Activated T-cell treated with anti-CD3 and anti-CD28 coated beads for 1 hour (primary cell): ENCODE results near the gene RAB40B.

ENCODE experiments used
- DNase-seq: peaks from one replicate; pipeline ENCODE4 v3.0.0-alpha.2; 2020; ENCODE audit warnings: low read depth

Gene RAB40B

GRCh38 chr17:82649501-82650261, 48.8 kb downstream of the RAB40B start:
- no peak for DNase-seq

DNA sequence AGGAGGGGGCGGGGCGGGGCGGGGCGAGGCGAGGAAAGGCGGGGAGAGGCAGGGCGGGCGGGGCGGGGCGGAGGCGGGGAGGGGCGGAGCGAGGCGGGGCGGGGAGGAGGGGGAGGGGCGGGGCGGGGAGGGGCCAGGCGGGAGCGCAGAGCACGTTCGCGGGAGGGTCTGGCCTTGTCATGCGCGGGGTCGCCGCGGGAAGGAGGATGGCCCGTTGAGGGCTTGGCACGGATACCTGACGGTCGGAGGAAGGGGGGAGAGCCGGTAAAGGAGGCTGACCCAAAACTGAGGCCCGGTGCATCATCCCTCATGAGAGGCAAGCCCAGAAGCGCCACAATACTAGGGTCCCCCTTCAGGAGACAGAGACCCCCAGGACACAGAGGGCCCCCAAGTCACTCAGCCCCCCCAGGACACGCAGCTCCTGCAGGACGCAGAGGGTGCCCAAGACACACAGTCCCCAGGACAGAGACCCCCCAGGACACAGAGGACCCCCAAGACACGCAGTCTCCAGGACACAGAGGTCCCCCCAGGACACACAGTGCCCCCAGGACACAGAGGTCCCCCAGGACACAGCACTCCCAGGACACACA, 49.7 kb downstream of the RAB40B start:
- no peak for DNase-seq

DNA sequence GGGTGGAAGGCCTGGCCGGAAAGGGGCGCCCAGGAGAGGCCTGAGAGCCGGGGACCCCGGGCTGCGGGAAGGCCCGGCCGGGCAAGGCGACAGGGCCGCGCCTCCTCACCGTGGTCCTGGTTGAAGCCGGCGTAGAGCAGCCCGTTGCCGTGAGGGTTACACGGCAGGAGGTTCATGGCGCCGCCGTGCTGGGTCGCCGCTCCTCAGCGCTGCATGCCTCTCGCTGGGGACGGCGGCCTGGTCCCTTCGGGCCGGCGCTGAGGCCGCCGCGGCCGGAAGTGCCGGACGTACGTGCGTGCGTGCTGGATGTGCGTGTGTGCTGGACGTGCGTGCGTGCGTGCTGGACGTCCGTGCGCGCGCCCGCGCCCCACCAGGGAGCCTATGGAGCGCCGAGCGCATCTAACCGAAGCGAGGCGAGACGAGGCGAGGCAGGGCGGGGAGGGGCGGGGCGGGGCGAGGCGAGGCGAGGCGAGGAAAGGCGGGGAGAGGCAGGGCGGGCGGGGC, 50.3 kb downstream of the RAB40B start, which contains the start of gene WDR45B:
Gene WDR45B, minus strand, starts transcription at position 280 of the 504 bp plus-strand sequence. Its CDS starts 104 bp downstream, at position 176.
- peak; percentile 76 for DNase-seq

DNA sequence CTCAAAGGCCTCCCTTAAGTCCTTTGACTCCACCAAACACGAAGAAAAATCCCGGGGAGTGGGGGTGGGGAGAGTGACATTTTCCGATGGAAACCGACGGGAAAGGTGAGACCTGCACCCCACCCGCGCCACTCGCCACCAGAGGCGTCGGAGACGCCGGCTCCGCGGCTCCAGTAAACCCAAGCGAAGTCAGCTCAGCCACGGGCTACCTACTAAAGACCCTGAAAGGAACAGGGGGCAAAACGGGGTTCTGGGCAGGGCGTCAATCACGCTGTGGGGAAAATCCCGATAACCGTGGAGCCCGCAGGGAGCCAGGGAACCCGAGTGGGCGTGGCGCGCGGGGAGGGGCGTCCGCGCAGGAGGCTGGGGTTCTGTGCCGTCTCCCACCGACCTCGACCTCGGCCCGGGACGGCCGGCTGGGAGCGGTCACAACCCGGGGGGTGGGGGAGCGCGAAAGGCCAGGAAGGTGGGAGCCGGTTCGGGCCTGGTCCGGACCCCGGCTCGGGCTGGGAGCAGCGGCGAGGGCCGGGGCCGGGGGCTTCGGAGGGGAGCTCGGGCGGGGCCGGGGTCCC, 50.8 kb downstream of the RAB40B start:
- DNase-seq, result peak; percentile 36

DNA sequence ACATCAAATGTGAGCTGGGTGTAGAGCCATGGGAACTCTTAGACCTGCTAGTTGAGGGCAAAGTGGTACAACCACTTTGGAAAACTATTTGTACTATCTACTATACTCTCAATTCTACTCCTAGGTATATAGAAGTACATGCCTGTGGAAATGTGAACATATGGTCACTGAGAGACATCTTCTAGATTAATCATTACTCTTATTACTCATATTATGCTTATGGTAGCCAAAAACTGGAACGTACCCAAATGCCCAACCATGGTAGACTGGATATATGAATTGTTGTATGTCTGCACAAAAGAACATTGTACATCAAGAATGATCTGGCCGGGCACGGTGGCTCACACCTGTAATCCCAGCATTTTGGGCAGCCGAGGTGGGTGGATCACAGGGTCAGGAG, 53.0 kb downstream of the RAB40B start:
- no peak for DNase-seq

DNA sequence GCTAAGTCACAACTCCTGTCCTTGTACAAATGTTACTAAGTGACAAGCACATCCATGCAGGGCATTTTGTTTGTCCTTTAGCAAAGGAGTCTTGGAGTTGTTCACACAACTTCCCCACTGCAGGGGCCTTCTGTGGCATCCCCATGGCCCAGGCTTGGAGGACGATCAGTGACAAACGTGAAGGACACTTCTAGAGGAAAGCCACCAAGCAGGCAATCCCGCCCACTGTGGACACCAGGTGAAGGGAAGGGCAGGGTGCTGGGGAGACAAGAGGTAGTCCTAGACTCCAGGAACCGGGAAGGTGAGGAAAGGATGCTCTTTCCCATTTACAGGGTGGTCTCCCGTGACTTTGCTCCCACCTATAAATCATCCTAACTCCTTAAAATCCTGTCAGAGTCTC, 54.4 kb downstream of the RAB40B start:
- DNase-seq, result no peak

GRCh38 chr17:82642022-82642421, 56.5 kb downstream of the RAB40B start:
- DNase-seq, result no peak

DNA sequence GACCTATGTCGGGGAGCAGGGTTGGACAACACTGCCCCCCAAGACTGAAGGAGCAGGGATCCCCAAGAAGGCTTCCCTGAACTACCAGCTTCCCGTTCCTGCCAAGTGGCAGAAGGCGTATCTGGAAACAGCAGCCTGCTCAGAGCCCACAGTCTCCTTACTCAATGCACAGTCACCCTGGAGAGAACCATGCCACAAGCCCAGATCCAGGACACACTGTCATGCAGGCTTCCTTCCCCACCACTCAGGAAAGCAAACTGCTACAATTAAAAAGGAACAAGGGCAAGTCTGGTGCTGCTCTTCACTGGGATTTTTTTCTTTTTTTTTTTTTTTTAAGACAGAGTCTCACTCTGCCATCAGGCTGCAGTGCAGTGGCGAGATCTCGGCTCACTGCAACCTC, 58.5 kb downstream of the RAB40B start:
- no peak for DNase-seq

GRCh38 chr17:82639628-82640027, 58.9 kb downstream of the RAB40B start:
- DNase-seq, result no peak

DNA sequence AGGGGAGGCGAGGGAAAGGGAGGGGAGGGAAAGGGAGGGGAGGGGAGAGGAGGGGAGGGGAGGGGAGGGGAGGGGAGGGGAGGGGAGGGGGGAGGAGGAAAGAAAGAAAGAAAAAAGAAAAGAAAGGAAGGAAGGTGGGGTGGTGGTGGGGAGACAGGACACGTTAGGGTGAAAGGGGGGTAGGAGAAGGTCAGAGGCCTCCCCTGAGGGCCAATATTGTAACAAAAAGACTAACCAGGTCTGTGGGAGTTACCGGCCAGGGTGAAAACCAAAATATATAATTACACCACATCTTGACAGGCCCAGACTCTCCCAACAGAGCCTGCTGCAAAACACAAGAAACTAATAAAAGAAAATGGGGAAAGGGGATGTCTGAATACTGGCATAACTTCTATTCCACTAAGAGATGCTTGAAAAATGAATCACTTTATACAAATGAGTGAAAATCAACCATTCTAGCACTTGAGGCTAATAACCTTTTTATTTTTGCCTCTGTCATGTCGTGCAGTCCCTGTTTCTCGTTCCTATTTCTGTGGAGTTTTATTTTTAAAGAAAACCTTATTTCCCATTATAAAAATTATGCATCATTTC, 60.2 kb downstream of the RAB40B start:
- no peak for DNase-seq

DNA sequence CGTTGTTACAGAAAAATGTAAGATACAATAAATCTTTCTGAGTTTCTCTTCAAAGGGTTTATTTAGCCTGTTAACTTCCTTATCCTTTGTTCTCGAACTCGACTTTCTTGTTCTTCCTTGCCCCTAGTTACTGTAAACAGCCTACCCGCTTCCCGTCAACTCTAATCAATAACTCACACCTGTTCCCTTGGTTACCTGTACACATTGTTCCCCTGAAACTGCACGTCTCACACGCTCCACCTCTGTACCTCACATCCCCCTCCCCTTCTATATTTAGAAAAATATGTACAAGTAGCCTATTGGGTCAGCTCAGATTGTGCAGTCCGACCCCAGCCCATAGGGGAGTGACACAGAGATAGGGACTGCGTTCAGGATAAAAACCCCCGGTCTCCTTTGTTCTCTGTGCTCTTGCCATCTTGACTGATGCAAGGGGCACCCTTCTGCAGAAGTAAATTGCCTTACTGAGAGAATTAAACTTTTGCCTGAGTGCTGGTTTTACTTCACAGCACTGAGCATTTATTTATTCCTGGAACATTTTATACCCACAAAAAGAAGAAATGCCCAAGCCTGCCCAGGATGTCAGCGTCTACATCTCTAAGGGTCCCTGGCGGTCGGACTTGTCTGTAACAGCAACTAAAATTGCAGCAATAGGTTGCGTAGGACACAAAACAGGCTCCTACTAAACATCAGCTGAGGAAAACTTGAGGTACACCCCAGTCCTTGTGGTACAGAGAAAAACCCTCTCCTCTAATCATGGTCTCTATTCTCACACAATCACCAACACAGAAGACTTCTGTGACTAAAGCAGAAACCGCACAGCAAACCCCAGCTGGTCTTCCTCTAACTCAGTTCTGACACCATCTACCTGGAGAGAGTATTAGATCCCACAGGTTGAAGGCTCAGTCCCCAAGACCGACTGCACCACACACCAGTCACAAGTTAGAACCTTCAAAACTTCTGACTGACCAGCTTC, 61.6 kb downstream of the RAB40B start:
- DNase-seq, result no peak

DNA sequence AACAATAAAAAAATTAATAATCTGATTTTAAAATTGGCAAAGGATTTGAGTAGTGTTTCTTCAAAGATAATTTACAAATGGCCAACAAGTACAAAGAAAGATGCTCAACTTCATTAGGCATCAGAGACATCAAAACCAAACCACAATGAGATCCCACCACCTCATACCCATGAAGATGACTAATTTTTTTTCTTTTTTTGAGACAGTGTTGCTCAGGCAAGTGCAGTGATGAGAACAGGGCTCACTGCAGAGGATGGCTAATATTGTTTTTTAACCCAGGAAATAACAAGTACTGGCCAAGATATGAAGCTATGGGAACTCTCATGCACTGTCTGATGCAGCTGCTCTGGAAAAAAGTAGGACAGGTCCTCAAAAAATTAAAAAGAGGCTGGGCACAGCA, 65.2 kb downstream of the RAB40B start:
- DNase-seq, result no peak

DNA sequence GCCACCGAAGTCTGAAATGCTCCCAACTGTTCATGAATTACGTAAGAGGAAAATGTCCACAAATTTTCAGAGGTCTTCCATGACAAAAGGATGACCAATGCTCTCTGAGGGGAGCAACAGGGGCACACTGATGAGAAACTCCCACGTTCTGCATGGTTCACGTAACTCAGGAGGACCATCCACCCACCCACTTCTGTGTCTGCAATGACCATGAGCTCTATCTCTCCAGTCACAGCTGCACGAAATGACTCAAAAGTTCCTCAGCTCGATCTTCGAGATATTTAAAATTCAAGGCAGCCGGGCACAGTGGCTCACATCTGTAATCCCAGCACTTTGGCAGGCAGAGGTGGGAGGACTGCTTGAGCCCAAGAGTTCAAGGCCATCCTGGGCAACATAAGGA, 66.0 kb downstream of the RAB40B start:
- DNase-seq, result no peak

DNA sequence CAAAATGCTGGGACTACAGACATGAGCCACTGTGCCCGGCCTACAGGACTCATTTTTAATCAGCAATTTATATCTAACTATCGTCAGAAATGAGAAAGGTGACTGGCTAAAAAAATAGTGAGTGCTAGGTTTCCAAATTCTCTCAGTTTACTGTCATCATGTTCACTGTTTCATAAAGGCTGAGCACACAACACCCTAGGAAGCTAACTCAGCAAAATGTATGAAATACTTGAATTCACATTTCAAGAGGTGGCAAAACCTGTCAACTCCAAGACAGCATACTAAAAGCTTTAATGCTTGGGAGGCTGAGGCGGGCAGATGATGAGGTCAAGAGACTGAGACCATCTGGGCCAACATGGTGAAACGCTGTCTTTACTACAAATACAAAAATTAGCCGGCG, 67.0 kb downstream of the RAB40B start:
- DNase-seq, result no peak

- no peak for DNase-seq
Measured at GRCh38 chr17:82630212-82630611, 68.3 kb downstream of the RAB40B start.

DNA sequence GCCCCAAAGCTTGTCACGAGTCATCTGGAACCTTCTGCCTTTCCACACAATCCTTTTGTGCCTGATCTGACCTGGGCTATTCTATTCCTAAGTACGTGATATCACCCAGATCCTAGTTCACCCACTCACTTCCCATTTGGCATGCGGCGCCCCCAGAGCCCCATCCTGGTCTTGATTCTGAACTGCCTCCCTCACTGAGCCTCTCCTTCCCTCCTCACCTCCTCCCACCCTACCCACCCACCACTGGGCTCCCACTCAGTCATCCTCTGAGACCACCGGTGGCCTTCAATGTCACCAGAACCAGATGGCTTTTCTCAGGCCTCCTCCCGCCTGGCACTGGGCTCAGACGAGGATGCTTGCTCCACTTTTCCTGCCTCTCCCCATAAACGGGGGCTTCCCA, 68.8 kb downstream of the RAB40B start:
- no peak for DNase-seq

DNA sequence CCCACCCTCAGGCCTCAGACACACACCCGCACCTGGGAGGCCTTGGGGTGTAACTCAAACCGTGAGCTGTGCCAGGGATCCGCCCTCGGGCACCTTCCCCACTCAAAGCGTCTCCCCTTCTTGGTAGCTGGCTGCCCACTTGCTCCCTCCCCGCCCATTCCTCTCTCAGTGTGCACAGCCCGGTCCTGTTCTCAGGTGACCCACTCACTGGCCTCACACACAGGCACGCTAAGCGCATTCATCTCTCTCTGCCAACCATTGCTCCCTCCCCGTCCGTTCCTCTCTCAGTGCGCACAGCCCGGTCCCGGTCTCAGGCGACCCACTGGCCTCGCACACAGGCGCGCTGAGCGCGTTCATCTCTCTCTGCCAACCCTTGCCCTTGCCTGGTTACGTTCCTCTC, 71.1 kb downstream of the RAB40B start:
- no peak for DNase-seq

- DNase-seq, result no peak
Measured at GRCh38 chr17:82623707-82624106, 74.8 kb downstream of the RAB40B start.

DNA sequence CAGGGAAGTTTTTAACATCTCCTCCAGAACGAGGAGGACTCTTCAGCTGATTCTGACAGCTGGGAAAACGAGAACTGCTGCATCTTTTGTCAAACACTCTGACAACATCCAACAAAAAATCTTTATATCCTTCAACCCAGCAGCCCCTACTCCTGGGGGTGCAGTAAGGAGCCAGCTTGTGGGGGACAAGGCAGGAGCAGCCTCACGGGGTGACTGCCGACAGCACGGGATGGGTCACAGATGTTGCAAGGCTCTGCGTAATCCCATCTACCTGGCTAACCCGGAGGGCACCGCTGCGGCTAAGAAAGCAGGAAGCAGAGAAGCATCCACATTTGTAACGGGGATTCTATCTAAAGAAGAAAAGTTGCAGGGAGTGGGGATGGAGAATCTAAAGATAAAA, 78.9 kb downstream of the RAB40B start:
- DNase-seq, result no peak

GRCh38 chr17:82619211-82619610, 79.3 kb downstream of the RAB40B start:
- no peak for DNase-seq

- no peak for DNase-seq
Measured at GRCh38 chr17:82616021-82616711, 82.3 kb downstream of the RAB40B start.
